K562 (cell line): ENCODE measurements around the gene TUBB2A. TPM values are rescaled to one million over a fixed set of nuclear protein-coding genes. Genes with fewer than 3 reads are reported as not detected.
"Not testable (repeated sequence)": the region's sequence is repeated elsewhere in the genome, so short reads cannot be mapped to it uniquely, and the experiment has no call there.

Source experiments
- ATAC-seq: fragments of 200-7000 bp; cut with Tn5 transposase; 3 replicates; pipeline ENCODE4 v1.9.1; 2020; ENCODE audit warnings: moderate library complexity
- BruUV-seq: library from RNA; stranded (reverse); fragments of 400-500 nt; replicated peaks from 2 replicates; lab custom pipeline; 2021; lab: Mats Ljungman, UMichigan
- CTCF ChIA-PET: fragments of 300-600 bp; formaldehyde crosslinking; extraction: SDS; loops from one replicate; lab custom pipeline; 2021; ENCODE audit warnings: low intra/inter-chr PET ratio; lab: Yijun Ruan, JAX
- POLR2A ChIA-PET: fragments of 300-600, 350-650 bp; sonication (Branson Sonifier 250); formaldehyde crosslinking; extraction: SDS; loops from one replicate; lab custom pipeline; 2021; ENCODE audit warnings: antibody characterized with exemption, inconsistent platforms; lab: Yijun Ruan, JAX
- DNase-seq, 4 experiments: peaks; one replicate each; pipeline versions ENCODE4 v3.0.0 to v3.0.0-alpha.2; 2011 to 2018; ENCODE audit warnings: low spot score in 3 of 4, mixed read lengths in 3 of 4; ENCODE audit errors: extremely low read depth in 1 of 4
- FAIRE-seq: peaks from 2 replicates; lab custom pipeline; 2011; peaks lifted over from hg19 to GRCh38; lab: Jason Lieb, UNC
- H2AFZ ChIP-seq: 2 replicates; pipeline ENCODE4 v1.6.0; 2011; ENCODE audit warnings: low read depth, low read length, control low read depth, inconsistent platforms
- H3K27ac ChIP-seq: fragments of 200-600 bp; 3 replicates; pipeline ENCODE4 v1.8.0; 2011; ENCODE audit warnings: low read depth, mild to moderate bottlenecking, control low read depth, inconsistent platforms, low read length, moderate library complexity, mixed read lengths; ENCODE audit errors: extremely low read depth
- H3K27me3 ChIP-seq, 2 experiments: fragments of 300-600 bp in 1 of 2; 2 replicates in 1 of 2; 3 replicates in 1 of 2; pipeline versions ENCODE4 v1.6.0 to v1.8.0; 2011; ENCODE audit warnings: inconsistent platforms in 2 of 2, low read length in 2 of 2, mild to moderate bottlenecking in 1 of 2, mixed read lengths in 1 of 2, moderate library complexity in 1 of 2; ENCODE audit not compliant: control insufficient read depth in 2 of 2, insufficient read depth in 2 of 2
- H3K36me3 ChIP-seq: fragments of 300-600 bp; 3 replicates; pipeline ENCODE4 v1.8.0; 2011; ENCODE audit warnings: mild to moderate bottlenecking, low read length, inconsistent platforms; ENCODE audit not compliant: control insufficient read depth, insufficient read depth
- H3K4me1 ChIP-seq, 2 experiments: fragments of 200-600 bp in 1 of 2; replicated peaks in 1 of 2; 2 replicates in 1 of 2; 3 replicates in 1 of 2; pipeline versions ENCODE4 v1.5.1 to v1.8.0; 2011; ENCODE audit warnings: inconsistent platforms in 2 of 2, low read length in 2 of 2, mild to moderate bottlenecking in 1 of 2, mixed read lengths in 1 of 2, moderate library complexity in 1 of 2; ENCODE audit not compliant: control insufficient read depth in 2 of 2, insufficient read depth in 2 of 2
- H3K4me2 ChIP-seq: 2 replicates; pipeline ENCODE4 v1.6.1; 2011; ENCODE audit warnings: low read length, control low read depth, inconsistent platforms, mixed read lengths; ENCODE audit not compliant: insufficient read depth
- H3K4me3 ChIP-seq: fragments of 200-600 bp; sonication (generic), shearing (Covaris generic); 2 replicates; pipeline ENCODE4 v1.5.1; 2016; ENCODE audit warnings: control low read depth, inconsistent platforms
- H3K79me2 ChIP-seq: fragments of 200-600 bp; 3 replicates; pipeline ENCODE4 v1.8.0; 2011; ENCODE audit warnings: low read length, inconsistent platforms; ENCODE audit not compliant: control insufficient read depth, insufficient read depth
- H3K9ac ChIP-seq, 2 experiments: 2 replicates each; pipeline versions ENCODE4 v1.6.0 to v1.6.1; 2011; ENCODE audit warnings: low read depth in 2 of 2, low read length in 2 of 2, control low read depth in 1 of 2, inconsistent platforms in 1 of 2, mild to moderate bottlenecking in 1 of 2, mixed read lengths in 1 of 2; ENCODE audit not compliant: insufficient read depth in 1 of 2
- H3K9me1 ChIP-seq: one replicate; pipeline ENCODE4 v1.6.0; 2011; ENCODE audit warnings: inconsistent platforms, mild to moderate bottlenecking, low read length, moderate library complexity; ENCODE audit not compliant: control insufficient read depth, insufficient read depth
- H3K9me3 ChIP-seq: replicated peaks from 2 replicates; pipeline ENCODE4 v1.5.1; 2011; ENCODE audit warnings: low read depth, low read length, inconsistent platforms; ENCODE audit not compliant: control insufficient read depth, insufficient read depth
- H4K20me1 ChIP-seq: replicated peaks from 2 replicates; pipeline ENCODE4 v1.6.1; 2011; ENCODE audit warnings: low read length, inconsistent platforms, mixed read lengths; ENCODE audit not compliant: control insufficient read depth, insufficient read depth
- BHLHE40 ChIP-seq: IDR thresholded peaks from 2 replicates; pipeline ENCODE4 v1.6.1; 2011; ENCODE audit warnings: low read length, improper control_type of control experiment
- C11orf30 ChIP-seq: fragments of 450-650 bp; IDR thresholded peaks from 2 replicates; pipeline ENCODE4 v1.6.1; 2016; ENCODE audit warnings: low read depth, mild to moderate bottlenecking
- E2F5 ChIP-seq: sonication (generic); formaldehyde crosslinking; IDR thresholded peaks from 2 replicates; pipeline ENCODE4 v1.8.0; 2022; ENCODE audit warnings: mild to moderate bottlenecking, missing genetic modification reagents
- EGR1 ChIP-seq: fragments of 450-650 bp; conservative IDR thresholded peaks from 2 replicates; pipeline ENCODE4 v1.6.1; 2017; ENCODE audit warnings: mild to moderate bottlenecking
- NFE2 ChIP-seq: IDR thresholded peaks from 2 replicates; pipeline ENCODE4 v1.6.1; 2014; ENCODE audit warnings: antibody characterized with exemption, low read depth
- NFIC ChIP-seq: fragments of 450-650 bp; IDR thresholded peaks from 2 replicates; pipeline ENCODE4 v1.6.1; 2017; ENCODE audit warnings: mild to moderate bottlenecking, inconsistent platforms
- POLR2G ChIP-seq: fragments of 200-400 bp; formaldehyde crosslinking; IDR thresholded peaks from 2 replicates; pipeline ENCODE4 v1.6.1; 2017; ENCODE audit warnings: low read depth, mild to moderate bottlenecking, antibody characterized with exemption, low read length, moderate library complexity
- SMARCE1 ChIP-seq: fragments of 450-650 bp; IDR thresholded peaks from 2 replicates; pipeline ENCODE4 v1.7.1; 2016; ENCODE audit warnings: mild to moderate bottlenecking
- SP1 ChIP-seq: sonication (generic); formaldehyde crosslinking; IDR thresholded peaks from 2 replicates; pipeline ENCODE4 v1.8.1; 2022; ENCODE audit warnings: mild to moderate bottlenecking, missing genetic modification reagents
- ZBED1 ChIP-seq: IDR thresholded peaks from 2 replicates; pipeline ENCODE4 v1.6.1; 2014
- ZBTB7A ChIP-seq: IDR thresholded peaks from 2 replicates; pipeline ENCODE4 v1.6.1; 2011; ENCODE audit warnings: low read depth, mild to moderate bottlenecking, low read length, moderate library complexity, borderline replicate concordance; ENCODE audit not compliant: control insufficient read depth
- ZC3H4 ChIP-seq: sonication (generic); formaldehyde crosslinking; IDR thresholded peaks from 2 replicates; pipeline ENCODE4 v1.9.0; 2021; ENCODE audit warnings: missing genetic modification reagents, borderline replicate concordance
- ZNF316 ChIP-seq: fragments of 450-650 bp; IDR thresholded peaks from 2 replicates; pipeline ENCODE4 v1.6.1; 2016
- ZNF431 ChIP-seq: sonication (generic); formaldehyde crosslinking; IDR thresholded peaks from 2 replicates; pipeline ENCODE4 v1.8.0; 2022; ENCODE audit warnings: mild to moderate bottlenecking, missing genetic modification reagents
- WGBS: fragments of 100-300 bp; shearing (Covaris generic); methylation state at CpG from one replicate; pipeline ENCODE4 v1.1.6; 2016; ENCODE audit warnings: low coverage, mixed read lengths; ENCODE audit not compliant: insufficient coverage; ENCODE audit errors: missing lambda C conversion rate; 5-methylcytosine and 5-hydroxymethylcytosine counted together
- in situ Hi-C: fragments of 300-500 bp; cut with MboI; formaldehyde crosslinking; loops from 4 replicates; pipeline ENCODE4 v1.15.0; 2018; ENCODE audit warnings: inconsistent platforms, mixed read lengths
- intact Hi-C: fragments of 100-400 bp; cut with micrococcal nuclease; formaldehyde crosslinking; loops from 2 replicates; pipeline ENCODE4 v1.14.2; 2022
- polyA plus RNA-seq, 8 experiments: library from polyadenylated mRNA; depleted of rRNA in 4 of 8; stranded (reverse) in 5 of 8; unstranded in 3 of 8; fragments of >200 nt; fragmentation: Nextera tagmentation in 2 of 8; fragmentation: Illumina TruSeq in 1 of 8; extraction: Ambion mirVana in 2 of 8; extraction: Trizol in 1 of 8; gene quantifications; 2 replicates each; pipeline versions ENCODE4 v1.2.1 to v1.2.3, GENCODE V29; 2011 to 2014; ENCODE audit warnings: inconsistent platforms in 1 of 8, missing spikeins in 1 of 8
- total RNA-seq, 7 experiments: library from RNA; depleted of rRNA in 6 of 7; stranded (reverse); fragments of >200 nt in 6 of 7; fragmentation: Illumina TruSeq in 2 of 7; extraction: Trizol in 2 of 7; gene quantifications; 2 replicates each; pipeline versions ENCODE4 v1.2.1 to v1.2.3, GENCODE V29; 2011 to 2021; ENCODE audit warnings: low replicate concordance in 1 of 7
- TF ChIP-seq, protein P1 (sequence below), 3 experiments: IDR thresholded peaks in 2 of 3; conservative IDR thresholded peaks in 1 of 3; 2 replicates each; pipeline ENCODE4 v1.5.1; 2011 to 2012; ENCODE audit warnings: low read length in 3 of 3, mild to moderate bottlenecking in 3 of 3, control low read depth in 2 of 3, improper control_type of control experiment in 1 of 3, inconsistent platforms in 1 of 3, low read depth in 1 of 3, mixed read lengths in 1 of 3, moderate library complexity in 1 of 3; ENCODE audit not compliant: insufficient read depth in 2 of 3
- TF ChIP-seq, protein P2 (sequence below): fragments of 450-650 bp; IDR thresholded peaks from 2 replicates; pipeline ENCODE4 v1.6.1; 2016

The TUBB2A gene
- total and polyA plus RNA-seq, 9 of the 15 experiments (the other 6 are each of a cell fraction or from before 2014, with no cell fraction given), result 3.6 to 92.1 (median 45.6) TPM

- H3K9ac ChIP-seq, result peak overlapping the region; percentile 88 to 94
- peak overlapping the region; percentile 90 for H3K27ac ChIP-seq
- in situ Hi-C loops, ATAC-seq, H4K20me1 ChIP-seq, H3K9me3 ChIP-seq, H3K9me1 ChIP-seq, H3K27me3 ChIP-seq, FAIRE-seq: not testable (repeated sequence)
- H3K4me1 ChIP-seq, result peaks cover 33 to 36% of the 10 kb centered on the region in 2 experiments
- H2AFZ ChIP-seq, result peak overlapping the region; percentile 78
- 17% methylated on average over 27 of the region's 32 CpGs for WGBS
- intact Hi-C loops, result loop anchor here (1.0 kb wide), 1 partner anchor 24 kb away; no protein-coding TSS in a partner anchor
- H3K4me3 ChIP-seq, result peak overlapping the region; percentile 74
- peaks cover 22% of the 10 kb centered on the region; the same call in 2 of the 3 replicates for H3K36me3 ChIP-seq
- peak overlapping the region; percentile 92 for H3K4me2 ChIP-seq
- TSS peak; percentile 57 for BruUV-seq
- ChIA-PET POLR2A (interaction anchor here (0.6 to 4.5 kb wide), 30 partner anchors 8 to 406 kb away, joined by 3 to 38 read pairs (median 4); partner anchors contain the start of genes MYLK4, PSMG4 and RIPK1), CTCF (interaction anchor here (1.0 kb wide), 1 partner anchor 83 kb away, joined by 5 read pairs; no protein-coding TSS in a partner anchor)
- peak in 3 of 4 experiments; percentile 46 to 54 (median 48) for DNase-seq
- H3K79me2 ChIP-seq, result peaks cover 24% of the 10 kb centered on the region; the same call in 2 of the 3 replicates
- peak; percentile 58; the same call in 1 of the 2 replicates for TF ChIP-seq NFE2
- peak; percentile 60 for TF ChIP-seq EGR1
- TF ChIP-seq, protein P1, sequence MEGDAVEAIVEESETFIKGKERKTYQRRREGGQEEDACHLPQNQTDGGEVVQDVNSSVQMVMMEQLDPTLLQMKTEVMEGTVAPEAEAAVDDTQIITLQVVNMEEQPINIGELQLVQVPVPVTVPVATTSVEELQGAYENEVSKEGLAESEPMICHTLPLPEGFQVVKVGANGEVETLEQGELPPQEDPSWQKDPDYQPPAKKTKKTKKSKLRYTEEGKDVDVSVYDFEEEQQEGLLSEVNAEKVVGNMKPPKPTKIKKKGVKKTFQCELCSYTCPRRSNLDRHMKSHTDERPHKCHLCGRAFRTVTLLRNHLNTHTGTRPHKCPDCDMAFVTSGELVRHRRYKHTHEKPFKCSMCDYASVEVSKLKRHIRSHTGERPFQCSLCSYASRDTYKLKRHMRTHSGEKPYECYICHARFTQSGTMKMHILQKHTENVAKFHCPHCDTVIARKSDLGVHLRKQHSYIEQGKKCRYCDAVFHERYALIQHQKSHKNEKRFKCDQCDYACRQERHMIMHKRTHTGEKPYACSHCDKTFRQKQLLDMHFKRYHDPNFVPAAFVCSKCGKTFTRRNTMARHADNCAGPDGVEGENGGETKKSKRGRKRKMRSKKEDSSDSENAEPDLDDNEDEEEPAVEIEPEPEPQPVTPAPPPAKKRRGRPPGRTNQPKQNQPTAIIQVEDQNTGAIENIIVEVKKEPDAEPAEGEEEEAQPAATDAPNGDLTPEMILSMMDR (IDR thresholded peaks at IDR 0.05 in 2 of 3, conservative IDR thresholded peaks at IDR 0.05 in 1 of 3; ENCODE audit: insufficient read depth in 2 of 3, low read depth in 1 of 3, low read length in 3 of 3), result 0 out of 6 replicates have a peak, but pooled peaks of 1 of the 3 experiments have one; percentile 7
- peak; percentile 45; the same call in 1 of the 2 replicates for TF ChIP-seq ZC3H4 (CRISPR knock-in tag)
- TF ChIP-seq E2F5, result 0 out of 2 replicates have a peak, but pooled peaks have one; percentile 30
- TF ChIP-seq ZBED1, result peak; percentile 94; the same call in 1 of the 2 replicates
- peak; percentile 38; the same call in 1 of the 2 replicates for TF ChIP-seq ZBTB7A
- TF ChIP-seq, protein P2, sequence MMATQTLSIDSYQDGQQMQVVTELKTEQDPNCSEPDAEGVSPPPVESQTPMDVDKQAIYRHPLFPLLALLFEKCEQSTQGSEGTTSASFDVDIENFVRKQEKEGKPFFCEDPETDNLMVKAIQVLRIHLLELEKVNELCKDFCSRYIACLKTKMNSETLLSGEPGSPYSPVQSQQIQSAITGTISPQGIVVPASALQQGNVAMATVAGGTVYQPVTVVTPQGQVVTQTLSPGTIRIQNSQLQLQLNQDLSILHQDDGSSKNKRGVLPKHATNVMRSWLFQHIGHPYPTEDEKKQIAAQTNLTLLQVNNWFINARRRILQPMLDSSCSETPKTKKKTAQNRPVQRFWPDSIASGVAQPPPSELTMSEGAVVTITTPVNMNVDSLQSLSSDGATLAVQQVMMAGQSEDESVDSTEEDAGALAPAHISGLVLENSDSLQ, result peak; percentile 20; the same call in 1 of the 2 replicates
- TF ChIP-seq SP1, result peak; percentile 40; the same call in 1 of the 2 replicates
- TF ChIP-seq SMARCE1, result peak; percentile 22; the same call in 1 of the 2 replicates
- peak; percentile 31 for TF ChIP-seq C11orf30
- TF ChIP-seq NFIC, result 0 out of 2 replicates have a peak, but pooled peaks have one; percentile 43
- TF ChIP-seq ZNF316, result peak; percentile 22; the same call in 1 of the 2 replicates
- peak; percentile 18; the same call in 1 of the 2 replicates for TF ChIP-seq ZNF431 (CRISPR knock-in tag)
- peak; percentile 45; the same call in 1 of the 2 replicates for TF ChIP-seq BHLHE40
- peak; percentile 17; the same call in 1 of the 2 replicates for TF ChIP-seq POLR2G
Observed at GRCh38 chr6:3156184-3157130, 887 bp downstream of the TUBB2A start.
